IPS DF 4.7 (cell line): ENCODE data around the gene ACP7.
"Not testable (repeated sequence)": the region's sequence is repeated elsewhere in the genome, so short reads cannot be mapped to it uniquely, and the experiment has no call there.

Experiments used
- DNase-seq: peaks from one replicate; pipeline ENCODE4 v3.0.0-alpha.2; 2013; ENCODE audit warnings: low spot score; ENCODE audit errors: extremely low read depth

Gene ACP7, protein sequence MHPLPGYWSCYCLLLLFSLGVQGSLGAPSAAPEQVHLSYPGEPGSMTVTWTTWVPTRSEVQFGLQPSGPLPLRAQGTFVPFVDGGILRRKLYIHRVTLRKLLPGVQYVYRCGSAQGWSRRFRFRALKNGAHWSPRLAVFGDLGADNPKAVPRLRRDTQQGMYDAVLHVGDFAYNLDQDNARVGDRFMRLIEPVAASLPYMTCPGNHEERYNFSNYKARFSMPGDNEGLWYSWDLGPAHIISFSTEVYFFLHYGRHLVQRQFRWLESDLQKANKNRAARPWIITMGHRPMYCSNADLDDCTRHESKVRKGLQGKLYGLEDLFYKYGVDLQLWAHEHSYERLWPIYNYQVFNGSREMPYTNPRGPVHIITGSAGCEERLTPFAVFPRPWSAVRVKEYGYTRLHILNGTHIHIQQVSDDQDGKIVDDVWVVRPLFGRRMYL

GRCh38 chr19:39083983-39084731, at the start of gene ACP7:
Gene ACP7 (plus strand): TSS chr19:39084368. CDS start chr19:39085270, 902 bp downstream.
- DNase-seq = no peak

DNA sequence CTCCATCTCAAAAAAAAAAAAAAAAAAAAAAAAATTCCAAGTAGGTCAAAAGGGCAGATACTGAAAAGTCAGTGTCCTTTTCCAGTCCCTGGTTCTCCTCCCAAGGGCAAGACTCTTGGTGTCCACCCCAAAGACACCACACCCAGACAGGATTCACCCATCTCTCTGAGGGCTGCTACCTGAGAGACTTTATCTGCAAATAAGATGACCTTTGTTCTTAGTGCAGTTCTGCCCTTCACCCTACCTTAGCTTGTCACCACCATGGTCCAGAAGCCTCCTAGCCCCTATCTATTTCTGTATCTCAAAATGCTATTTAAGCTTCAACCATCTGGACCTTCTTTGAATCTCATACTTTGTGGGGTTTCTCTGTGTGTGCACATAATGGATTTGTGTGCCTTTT, 47.6 kb upstream of the ACP7 start:
- DNase-seq = no peak

DNA sequence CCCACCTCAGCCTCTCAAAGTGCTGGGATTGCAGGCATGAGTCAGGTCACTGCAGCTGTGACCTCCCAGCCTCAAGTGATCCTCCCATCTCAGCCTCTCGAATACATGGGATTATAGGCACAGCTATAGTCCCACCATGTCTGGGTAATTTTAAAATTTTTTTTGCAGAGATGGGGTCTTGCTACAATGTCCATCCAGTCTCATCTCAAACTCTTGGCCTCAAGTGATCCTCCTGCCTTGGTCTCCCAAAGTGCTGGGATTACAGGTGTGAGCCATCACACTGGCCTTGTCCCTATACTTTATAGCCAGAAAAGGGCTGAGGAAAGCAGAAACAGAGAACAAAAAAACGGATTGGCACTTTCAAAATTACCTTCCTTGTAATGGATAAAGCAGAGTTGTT, 47.0 kb upstream of the ACP7 start:
- DNase-seq = no peak

DNA sequence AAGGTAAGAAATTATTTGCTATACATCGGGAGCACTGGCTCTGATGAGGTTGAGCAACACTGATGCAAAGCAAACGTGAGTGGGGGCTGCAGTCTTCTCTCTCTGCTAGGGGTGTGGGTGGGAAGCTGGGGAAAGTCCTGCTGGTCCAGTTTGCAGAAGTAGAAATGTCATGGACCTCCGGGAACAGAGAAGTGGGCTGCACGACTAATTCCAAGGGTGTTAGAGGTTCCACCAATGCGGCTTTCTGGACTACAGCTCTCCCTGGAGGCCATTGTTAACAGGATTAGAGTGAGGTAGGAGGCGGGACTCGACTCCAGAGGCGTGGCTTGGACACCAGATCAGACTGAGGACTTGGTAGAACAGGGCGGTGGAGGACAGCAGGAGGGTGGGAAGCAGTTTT, 46.1 kb upstream of the ACP7 start:
- DNase-seq = no peak

GRCh38 chr19:39045506-39045905, 38.7 kb upstream of the ACP7 start:
- DNase-seq = no peak

DNA sequence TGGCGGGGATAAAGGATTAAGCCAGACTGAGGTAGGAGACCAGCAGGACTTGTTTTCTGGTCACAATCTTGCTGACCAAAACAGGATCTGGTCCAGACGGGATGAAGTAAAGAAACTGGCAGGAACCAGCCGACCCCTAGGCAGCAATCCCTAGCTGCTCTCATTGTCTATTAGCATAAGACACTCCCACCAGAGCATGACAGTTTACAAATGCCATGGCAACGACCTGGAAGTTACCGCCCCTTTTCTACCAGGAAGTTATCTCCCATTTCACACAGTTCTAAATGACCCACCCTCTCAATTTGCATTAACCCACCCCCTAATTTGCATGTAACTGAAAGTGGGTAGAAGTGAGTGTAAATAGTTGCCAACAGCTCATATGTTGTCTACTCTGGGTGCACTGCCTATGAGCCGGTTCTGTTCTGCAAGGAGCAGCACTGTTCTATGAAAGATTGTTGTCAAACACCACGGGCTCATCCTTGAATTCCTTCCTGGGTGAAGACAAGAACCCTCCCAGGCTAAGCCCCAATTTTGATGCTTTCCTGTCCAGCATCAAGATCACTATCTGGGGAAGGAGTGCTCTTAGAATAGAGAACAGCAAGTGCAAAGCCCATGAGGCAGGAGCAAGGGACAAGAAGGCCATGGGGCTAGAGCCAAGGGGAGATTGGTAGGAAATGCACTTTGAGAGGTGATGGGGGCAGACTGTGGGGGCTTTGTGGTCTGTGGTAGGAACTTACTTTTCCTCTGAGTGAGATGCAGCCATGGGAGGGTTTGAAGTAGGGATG, 37.9 kb upstream of the ACP7 start:
- DNase-seq = no peak

DNA sequence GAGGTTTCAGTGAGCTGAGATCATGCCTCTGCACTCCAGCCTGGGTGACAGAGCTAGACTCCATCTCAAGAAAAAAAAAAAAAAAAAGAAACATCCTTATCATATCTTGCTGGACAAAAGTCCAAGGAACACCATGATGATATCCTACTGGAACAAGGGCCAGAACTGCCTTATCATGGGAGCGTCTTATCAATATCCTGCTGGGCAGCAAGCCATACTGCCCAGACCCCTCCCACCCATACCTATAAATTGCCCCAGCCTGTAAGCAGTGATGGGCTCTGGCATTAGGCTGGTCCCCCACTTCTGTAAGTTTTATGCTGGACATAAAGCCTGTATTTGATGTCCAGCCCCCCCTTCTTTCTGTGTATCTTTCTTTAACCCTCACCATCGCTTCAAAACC, 37.1 kb upstream of the ACP7 start:
- no peak for DNase-seq

- no peak for DNase-seq
Observed at GRCh38 chr19:39052243-39052746, 31.9 kb upstream of the ACP7 start.

GRCh38 chr19:39052846-39053245, 31.3 kb upstream of the ACP7 start:
- DNase-seq = no peak

DNA sequence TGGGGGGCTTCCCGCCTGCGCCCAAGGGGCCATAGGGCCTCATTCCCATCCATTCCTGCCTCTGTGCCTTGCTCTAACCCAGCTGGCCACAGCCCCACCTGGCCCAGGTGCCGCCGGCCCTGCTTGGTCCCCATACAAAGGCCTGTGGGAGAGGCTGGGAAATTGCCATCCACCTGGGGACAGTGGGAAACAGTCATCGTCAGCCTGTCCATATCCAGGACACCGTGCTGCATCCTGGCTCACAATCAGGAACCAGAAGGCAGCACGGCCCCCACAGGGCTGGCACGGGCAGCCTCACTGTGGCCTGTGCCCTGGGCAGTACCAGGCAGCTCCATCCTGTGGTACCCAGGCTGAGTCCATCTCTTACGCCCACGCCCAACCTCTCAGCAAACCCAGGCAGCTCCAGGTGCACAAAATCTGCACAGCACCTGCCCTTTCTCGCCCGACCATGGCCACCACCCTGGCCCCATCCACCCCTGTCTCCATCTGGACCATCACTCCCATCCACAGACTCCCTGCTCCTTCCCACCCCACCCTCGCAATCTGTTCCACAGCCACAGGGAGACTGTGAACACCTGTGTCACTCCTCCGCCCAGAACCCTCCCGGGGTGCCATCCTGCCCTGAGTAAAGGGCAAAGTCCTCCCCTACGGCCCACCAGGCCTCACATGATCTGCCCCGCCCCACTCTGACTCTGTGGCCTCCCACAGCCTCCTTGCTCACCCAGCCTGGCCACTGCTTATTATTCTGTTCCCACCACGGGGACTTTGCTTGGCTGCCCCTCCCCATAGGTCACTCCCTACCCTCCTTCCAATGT, 30.7 kb upstream of the ACP7 start:
- no peak for DNase-seq

DNA sequence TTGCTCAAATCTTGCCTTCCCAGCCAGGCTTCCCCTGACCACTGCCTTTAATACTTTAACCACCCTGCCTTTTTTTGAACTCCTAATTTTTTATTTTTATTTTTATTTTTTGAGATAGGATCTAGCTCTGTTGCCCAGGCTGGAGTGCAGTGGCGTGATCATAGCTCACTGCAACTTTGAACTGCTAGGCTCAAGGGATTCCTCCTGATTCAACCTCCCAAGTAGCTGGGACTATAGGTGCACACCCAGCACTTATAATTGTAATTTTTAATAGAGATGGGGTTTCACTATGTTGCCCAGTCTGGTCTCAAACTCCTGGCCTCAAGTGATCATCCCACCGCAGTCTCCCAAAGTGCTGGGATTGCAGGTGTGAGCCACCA, 30.1 kb upstream of the ACP7 start:
- no peak for DNase-seq

DNA sequence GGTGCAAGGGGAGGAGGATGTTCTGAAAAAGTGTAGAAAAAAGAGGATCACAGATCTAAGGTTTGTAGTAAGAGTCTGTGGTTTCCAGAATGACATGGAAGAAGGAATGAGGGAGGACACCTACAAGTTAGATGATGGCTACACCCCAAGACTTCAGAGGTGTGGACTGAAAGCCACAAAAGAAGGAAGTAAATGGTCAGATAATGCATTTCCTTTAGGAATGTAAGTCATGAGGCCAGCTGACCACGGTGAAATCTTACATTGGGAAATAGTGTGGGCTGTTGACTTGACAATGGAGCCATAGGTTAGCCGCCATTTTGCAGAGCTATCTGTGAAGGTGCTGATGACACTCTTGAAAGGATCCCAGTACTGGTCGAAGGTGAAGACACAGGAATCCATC, 26.6 kb upstream of the ACP7 start:
- no peak for DNase-seq

GRCh38 chr19:39059302-39059701, 24.9 kb upstream of the ACP7 start:
- DNase-seq = no peak

DNA sequence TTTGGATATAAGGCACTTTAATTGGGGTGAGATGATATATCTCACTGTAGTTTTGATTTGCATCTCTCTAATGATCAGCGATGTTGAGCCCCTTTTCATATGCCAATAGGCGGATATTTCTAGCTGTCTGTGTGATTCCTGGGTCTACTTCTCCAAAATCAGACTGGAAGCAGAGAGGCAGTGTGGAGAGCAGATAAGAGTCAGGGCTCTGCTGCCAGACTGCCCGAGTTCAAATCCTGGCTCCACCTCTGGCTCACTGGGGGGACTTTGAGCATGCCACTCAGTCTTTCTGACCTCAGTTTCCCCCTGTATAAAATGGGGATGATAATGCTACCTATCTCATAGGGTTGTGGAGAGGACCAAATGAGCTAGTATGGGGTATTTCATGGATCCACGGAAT, 24.0 kb upstream of the ACP7 start:
- DNase-seq = no peak

GRCh38 chr19:39064405-39064804, 19.8 kb upstream of the ACP7 start:
- DNase-seq = no peak

GRCh38 chr19:39065928-39066327, 18.2 kb upstream of the ACP7 start:
- no peak for DNase-seq

- no peak for DNase-seq
Observed at GRCh38 chr19:39067104-39067503, 17.1 kb upstream of the ACP7 start.

GRCh38 chr19:39068259-39068658, 15.9 kb upstream of the ACP7 start:
- not testable (repeated sequence) for DNase-seq

DNA sequence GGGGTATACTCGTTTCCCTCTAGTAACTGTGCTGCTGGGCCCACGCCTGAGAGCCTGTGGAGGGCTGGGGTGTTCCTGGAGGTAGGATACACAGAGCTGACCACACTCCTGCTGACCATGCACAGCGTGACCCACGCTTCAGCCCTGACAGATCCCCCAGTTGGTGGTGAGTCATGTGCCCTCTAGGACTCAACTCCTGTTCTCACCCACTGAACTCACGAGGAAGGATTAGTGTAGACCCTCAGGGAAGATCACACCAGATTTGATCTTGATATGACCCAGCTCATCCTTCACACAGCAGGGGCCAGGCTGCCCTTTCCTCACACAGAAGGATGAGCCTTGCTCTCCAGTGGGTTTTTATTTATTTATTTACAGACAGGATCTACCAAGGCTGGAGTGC, 13.3 kb upstream of the ACP7 start:
- DNase-seq = no peak

DNA sequence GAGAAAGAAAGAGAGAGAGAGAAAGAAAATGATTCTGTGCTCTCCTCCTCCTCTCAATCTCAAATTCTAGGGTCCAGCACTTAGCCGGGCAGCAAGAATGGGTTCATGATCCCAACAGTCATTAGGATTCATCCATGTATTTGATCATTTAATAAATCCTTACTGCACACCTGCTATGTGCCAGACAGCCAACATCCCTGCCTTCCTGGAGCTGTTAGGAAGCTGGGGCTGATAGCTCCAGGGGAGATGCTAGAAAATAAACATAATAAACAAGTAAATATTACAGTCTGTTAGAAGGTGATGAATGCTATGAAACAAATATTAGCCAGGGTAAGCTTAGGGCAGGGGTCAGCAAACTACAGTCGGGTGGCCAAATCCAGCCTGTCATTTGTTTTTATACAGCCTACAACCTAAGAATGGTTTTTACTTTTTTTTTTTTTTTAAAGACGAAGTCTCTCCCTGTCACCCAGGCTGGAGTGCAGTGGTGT, 9.9 kb upstream of the ACP7 start:
- no peak for DNase-seq

- DNase-seq = no peak
Observed at GRCh38 chr19:39074942-39075341, 9.2 kb upstream of the ACP7 start.
